Colon (tissue), 2 donors: Measurements from ENCODE around the gene GGT5.

Experiments
- FAIRE-seq: peaks from 2 replicates; lab custom pipeline; 2012; peaks lifted over from hg19 to GRCh38; lab: Jason Lieb, UNC
- donor health status: control.
- donor health status: control.

GGT5 gene

GRCh38 chr22:24181996-24182899, 62.6 kb downstream of the GGT5 start:
- FAIRE-seq: no peak

- no peak for FAIRE-seq
These were observed 63.5 kb downstream of the GGT5 start, which contains the start of gene SUSD2 for GRCh38 chr22:24181088-24181995. Gene SUSD2, plus strand, starts transcription at chr22:24181487. Its CDS starts 33 bp downstream, at chr22:24181520.

- FAIRE-seq: no peak
These were observed 64.4 kb downstream of the GGT5 start for GRCh38 chr22:24180316-24181087.

GRCh38 chr22:24179478-24180210, 65.2 kb downstream of the GGT5 start:
- no peak for FAIRE-seq

- no peak for FAIRE-seq
These were observed 66.1 kb downstream of the GGT5 start for GRCh38 chr22:24178502-24179440.

- FAIRE-seq: no peak
These were observed 66.9 kb downstream of the GGT5 start for GRCh38 chr22:24178021-24178431.

GRCh38 chr22:24177456-24177855, 67.4 kb downstream of the GGT5 start:
- no peak for FAIRE-seq

- FAIRE-seq: no peak
These were observed 67.8 kb downstream of the GGT5 start for GRCh38 chr22:24177045-24177444.

- no peak for FAIRE-seq
These were observed 68.3 kb downstream of the GGT5 start for GRCh38 chr22:24176630-24177029.

- FAIRE-seq: no peak
These were observed 68.8 kb downstream of the GGT5 start for GRCh38 chr22:24176040-24176439.

- no peak for FAIRE-seq
These were observed 69.6 kb downstream of the GGT5 start for GRCh38 chr22:24175160-24175808.

- no peak for FAIRE-seq
These were observed 73.1 kb downstream of the GGT5 start for GRCh38 chr22:24171822-24172221.

GRCh38 chr22:24170632-24171031, 74.2 kb downstream of the GGT5 start:
- no peak for FAIRE-seq

- FAIRE-seq: no peak
These were observed 74.7 kb downstream of the GGT5 start for GRCh38 chr22:24170188-24170587.
